Loucy (cell line): Measurements from ENCODE around the gene TMEM53.

ENCODE experiments used
- H2AFZ ChIP-seq: fragments of 200-600 bp; sonication (generic); 2 replicates; pipeline ENCODE4 v1.6.0; 2016; ENCODE audit warnings: antibody characterized with exemption, mild to moderate bottlenecking, low read length, moderate library complexity
- H3F3A ChIP-seq: fragments of 200-600 bp; 2 replicates; pipeline ENCODE4 v1.6.0; 2016; ENCODE audit warnings: antibody characterized with exemption, low read depth, mild to moderate bottlenecking
- H3K27me3 ChIP-seq: fragments of 200-600 bp; sonication (generic); 2 replicates; pipeline ENCODE4 v1.6.1; 2014; ENCODE audit warnings: low read length, mild to moderate bottlenecking; ENCODE audit not compliant: insufficient read depth, poor library complexity, severe bottlenecking
- H3K36me3 ChIP-seq: fragments of 200-600 bp; sonication (generic); 2 replicates; pipeline ENCODE4 v1.6.1; 2016; ENCODE audit warnings: low read length; ENCODE audit not compliant: insufficient read depth
- H3K4me1 ChIP-seq: fragments of 200-600 bp; sonication (generic); 2 replicates; pipeline ENCODE4 v1.5.1; 2014; ENCODE audit warnings: low read length, mild to moderate bottlenecking; ENCODE audit not compliant: insufficient read depth, poor library complexity, severe bottlenecking
- H3K4me2 ChIP-seq: fragments of 200-600 bp; sonication (generic); 2 replicates; pipeline ENCODE4 v1.6.0; 2014; ENCODE audit warnings: antibody characterized with exemption, low read length, low read depth, mild to moderate bottlenecking; ENCODE audit not compliant: poor library complexity, severe bottlenecking
- H3K4me3 ChIP-seq: fragments of 200-600 bp; sonication (generic); 2 replicates; pipeline ENCODE4 v1.5.1; 2014; ENCODE audit warnings: low read length, mild to moderate bottlenecking, mixed read lengths; ENCODE audit not compliant: poor library complexity, severe bottlenecking
- H3K79me2 ChIP-seq: fragments of 200-600 bp; sonication (generic); 2 replicates; pipeline ENCODE4 v1.6.1; 2014; ENCODE audit warnings: low read length; ENCODE audit not compliant: insufficient read depth
- H3K9ac ChIP-seq: fragments of 200-600 bp; sonication (generic); 2 replicates; pipeline ENCODE4 v1.6.0; 2014; ENCODE audit warnings: mild to moderate bottlenecking, low read depth, low read length, moderate library complexity; ENCODE audit not compliant: poor library complexity, severe bottlenecking
- H3K9me2 ChIP-seq: fragments of 200-600 bp; sonication (generic); replicated peaks from 2 replicates; pipeline ENCODE4 v1.6.1; 2016; ENCODE audit warnings: low read depth, low read length, mixed read lengths
- H3K9me3 ChIP-seq: fragments of 200-600 bp; sonication (generic); 2 replicates; pipeline ENCODE4 v1.6.1; 2014; ENCODE audit warnings: mild to moderate bottlenecking, antibody characterized with exemption, low read length, low read depth; ENCODE audit not compliant: insufficient read depth
- H4K20me1 ChIP-seq: fragments of 200-600 bp; sonication (generic); 2 replicates; pipeline ENCODE4 v1.6.0; 2014; ENCODE audit warnings: antibody characterized with exemption, low read length, mild to moderate bottlenecking; ENCODE audit not compliant: insufficient read depth, poor library complexity, severe bottlenecking
- EZH2phosphoT487 ChIP-seq: fragments of 200-600 bp; IDR thresholded peaks from 2 replicates; pipeline ENCODE4 v1.6.1; 2018; ENCODE audit warnings: antibody characterized with exemption, mild to moderate bottlenecking, moderate library complexity, borderline replicate concordance
- TF ChIP-seq, protein P1 (sequence below): fragments of 200-600 bp; sonication (generic); conservative IDR thresholded peaks from 2 replicates; pipeline ENCODE4 v1.5.1; 2014; ENCODE audit warnings: mild to moderate bottlenecking, antibody characterized with exemption, low read length

Gene TMEM53

DNA sequence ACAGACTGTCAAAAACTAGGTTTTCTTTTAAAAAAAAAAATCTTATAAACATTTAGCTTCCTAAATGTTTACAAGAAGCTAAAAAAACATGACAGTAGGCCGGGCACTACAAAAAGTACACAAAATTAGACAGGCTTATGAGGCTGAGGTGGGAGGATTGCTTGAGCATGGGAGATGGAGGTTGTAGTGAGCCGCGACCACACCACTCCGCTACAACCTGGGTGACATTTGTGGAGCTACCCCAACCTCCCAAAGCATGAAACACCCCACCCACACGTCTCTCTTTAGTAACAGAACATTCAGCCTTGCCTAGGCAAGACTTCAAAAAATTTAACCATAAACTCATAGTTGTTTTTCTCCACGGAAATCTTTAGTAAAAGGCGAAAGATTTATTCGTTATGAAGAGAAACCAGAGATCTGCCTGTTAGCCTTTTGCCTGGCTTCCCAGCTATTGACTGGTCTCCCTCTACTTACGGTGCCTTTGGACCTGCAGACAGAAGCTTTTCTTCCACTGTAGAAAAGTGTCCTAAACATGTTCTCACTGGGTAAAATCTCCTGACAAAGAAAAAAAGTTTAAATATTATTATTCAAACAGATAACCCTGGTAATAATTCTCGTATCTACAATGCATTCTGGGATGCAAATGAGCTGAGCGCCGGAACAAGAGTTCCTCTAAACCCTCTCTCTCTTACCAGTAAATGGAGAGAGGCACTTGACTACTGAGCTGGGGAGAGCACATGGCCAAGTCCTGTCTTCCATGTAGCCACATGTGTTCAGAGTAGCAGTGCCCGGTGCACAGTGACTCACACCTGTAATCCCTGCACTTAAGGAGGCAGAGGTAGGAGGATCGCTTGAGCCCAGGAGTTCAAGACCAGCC lies 47.4 kb upstream of the TMEM53 start:
- Histone ChIP-seq H3K9ac (no peak overlapping the region), H3K4me2 (no peak overlapping the region), H3K4me1 (peaks cover 9% of the 10 kb centered on the region)

DNA sequence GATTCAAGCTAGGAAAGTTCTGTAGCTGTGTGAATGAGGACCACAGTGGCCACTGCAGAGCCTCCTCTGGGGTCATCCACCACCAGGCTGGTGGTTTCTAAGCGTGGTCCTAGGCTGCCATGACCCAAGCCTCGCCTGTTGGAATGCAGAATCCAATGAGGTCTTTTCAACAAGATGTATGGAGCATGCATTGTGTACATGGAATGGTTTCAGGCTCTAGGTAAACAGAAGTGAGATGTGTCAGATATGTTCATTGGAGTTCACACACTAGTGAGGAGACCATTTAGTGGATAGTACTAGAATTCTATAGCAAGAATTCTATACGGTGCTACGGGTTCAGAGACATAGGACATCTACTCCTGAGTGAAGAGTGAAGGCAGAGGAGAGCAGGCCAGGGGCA lies 46.0 kb upstream of the TMEM53 start:
- Histone ChIP-seq H3K79me2 (no peaks in the 10 kb centered on the region), H3F3A (no peaks in the 10 kb centered on the region), H3K36me3 (no peaks in the 10 kb centered on the region), H3K9me3 (no peaks in the 10 kb centered on the region), H3K4me3 (no peak overlapping the region), H4K20me1 (no peaks in the 10 kb centered on the region), H3K9ac (no peak overlapping the region), H3K27me3 (no peaks in the 10 kb centered on the region), H2AFZ (no peak overlapping the region), H3K9me2 (no peaks in the 10 kb centered on the region), H3K4me2 (no peak overlapping the region), H3K4me1 (peaks cover 9% of the 10 kb centered on the region)
- TF ChIP-seq, protein P1, sequence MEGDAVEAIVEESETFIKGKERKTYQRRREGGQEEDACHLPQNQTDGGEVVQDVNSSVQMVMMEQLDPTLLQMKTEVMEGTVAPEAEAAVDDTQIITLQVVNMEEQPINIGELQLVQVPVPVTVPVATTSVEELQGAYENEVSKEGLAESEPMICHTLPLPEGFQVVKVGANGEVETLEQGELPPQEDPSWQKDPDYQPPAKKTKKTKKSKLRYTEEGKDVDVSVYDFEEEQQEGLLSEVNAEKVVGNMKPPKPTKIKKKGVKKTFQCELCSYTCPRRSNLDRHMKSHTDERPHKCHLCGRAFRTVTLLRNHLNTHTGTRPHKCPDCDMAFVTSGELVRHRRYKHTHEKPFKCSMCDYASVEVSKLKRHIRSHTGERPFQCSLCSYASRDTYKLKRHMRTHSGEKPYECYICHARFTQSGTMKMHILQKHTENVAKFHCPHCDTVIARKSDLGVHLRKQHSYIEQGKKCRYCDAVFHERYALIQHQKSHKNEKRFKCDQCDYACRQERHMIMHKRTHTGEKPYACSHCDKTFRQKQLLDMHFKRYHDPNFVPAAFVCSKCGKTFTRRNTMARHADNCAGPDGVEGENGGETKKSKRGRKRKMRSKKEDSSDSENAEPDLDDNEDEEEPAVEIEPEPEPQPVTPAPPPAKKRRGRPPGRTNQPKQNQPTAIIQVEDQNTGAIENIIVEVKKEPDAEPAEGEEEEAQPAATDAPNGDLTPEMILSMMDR = no peak
- no peak for TF ChIP-seq EZH2phosphoT487

More for the DNA sequence above, 47.4 kb upstream of the TMEM53 start:
- H3K79me2 ChIP-seq = no peaks in the 10 kb centered on the region
- no peaks in the 10 kb centered on the region for H3K27me3 ChIP-seq
- H3K36me3 ChIP-seq = no peaks in the 10 kb centered on the region
- no peaks in the 10 kb centered on the region for H3K9me2 ChIP-seq
- TF ChIP-seq EZH2phosphoT487 = no peak
- TF ChIP-seq, protein P1 = no peak
- no peak overlapping the region for H2AFZ ChIP-seq
- H4K20me1 ChIP-seq = no peaks in the 10 kb centered on the region
- H3K4me3 ChIP-seq = no peak overlapping the region
- H3F3A ChIP-seq = no peaks in the 10 kb centered on the region
- H3K9me3 ChIP-seq = no peaks in the 10 kb centered on the region

DNA sequence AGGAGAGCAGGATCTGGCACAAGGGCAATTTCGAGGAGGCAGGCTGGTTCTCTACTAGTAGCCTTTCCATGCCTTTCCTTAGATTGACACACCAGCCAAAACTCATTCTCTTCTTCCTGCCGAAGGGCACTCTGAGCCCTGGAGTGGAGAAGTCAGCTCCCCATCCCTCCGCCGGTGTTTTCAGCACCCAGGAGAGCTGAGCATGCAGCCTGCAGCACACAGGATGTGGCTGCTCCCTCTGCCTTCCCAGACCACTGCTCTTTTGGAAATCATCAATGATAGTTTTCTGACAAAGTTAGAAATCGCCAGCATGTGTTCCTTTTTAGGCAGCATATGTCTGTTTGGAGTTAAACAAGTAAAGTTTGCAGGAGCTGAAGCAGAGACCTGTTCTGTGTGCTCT lies 45.0 kb upstream of the TMEM53 start:
- Histone ChIP-seq H3K27me3 (no peaks in the 10 kb centered on the region), H3K9me2 (no peaks in the 10 kb centered on the region), H3K4me3 (no peak overlapping the region), H3K9ac (no peak overlapping the region), H3K36me3 (no peaks in the 10 kb centered on the region), H2AFZ (no peak overlapping the region), H3K79me2 (no peaks in the 10 kb centered on the region), H3K4me1 (peaks cover 12% of the 10 kb centered on the region), H4K20me1 (no peaks in the 10 kb centered on the region), H3F3A (no peaks in the 10 kb centered on the region), H3K4me2 (no peak overlapping the region), H3K9me3 (no peaks in the 10 kb centered on the region)
- TF ChIP-seq, protein P1 = no peak
- no peak for TF ChIP-seq EZH2phosphoT487
